Liver (tissue), 9 donors: Measurements from ENCODE around the gene CFAP221. TPM values are rescaled to one million over a fixed set of nuclear protein-coding genes. Genes with fewer than 3 reads are reported as not detected.

Experiments used
- DNase-seq: peaks from one replicate; pipeline ENCODE4 v3.0.0-alpha.2; 2017; ENCODE audit warnings: low spot score
- H3K27ac ChIP-seq, 2 donors: one replicate each; pipeline ENCODE4 v1.7.0; 2013; ENCODE audit warnings: inconsistent platforms in 2 of 2, low read length in 2 of 2, control low read depth in 1 of 2, low read depth in 1 of 2, mild to moderate bottlenecking in 1 of 2
- H3K27me3 ChIP-seq, 4 donors: one replicate each; pipeline versions ENCODE4 v1.6.1 to v1.7.0; 2013; ENCODE audit warnings: low read length in 3 of 4, inconsistent platforms in 1 of 4, mild to moderate bottlenecking in 1 of 4, moderate library complexity in 1 of 4; ENCODE audit not compliant: control insufficient read depth in 4 of 4, insufficient read depth in 4 of 4
- H3K36me3 ChIP-seq, 4 donors: one replicate each; pipeline versions ENCODE4 v1.6.1 to v1.7.0; 2013; ENCODE audit warnings: low read length in 3 of 4, mild to moderate bottlenecking in 3 of 4, low read depth in 1 of 4, moderate library complexity in 1 of 4; ENCODE audit not compliant: control insufficient read depth in 4 of 4, insufficient read depth in 3 of 4
- H3K4me1 ChIP-seq, 4 donors: one replicate each; pipeline versions ENCODE4 v1.6.1 to v1.7.0; 2013; ENCODE audit warnings: low read length in 3 of 4, mild to moderate bottlenecking in 3 of 4, moderate library complexity in 1 of 4; ENCODE audit not compliant: control insufficient read depth in 4 of 4, insufficient read depth in 4 of 4
- H3K4me3 ChIP-seq, 3 donors: one replicate each; pipeline versions ENCODE4 v1.6.1 to v1.7.0; 2013; ENCODE audit warnings: low read length in 3 of 3, control low read depth in 1 of 3, low read depth in 1 of 3, mild to moderate bottlenecking in 1 of 3
- H3K9ac ChIP-seq, 2 donors: one replicate each; pipeline ENCODE4 v1.7.0; 2013; ENCODE audit warnings: low read length in 2 of 2, mild to moderate bottlenecking in 2 of 2, moderate library complexity in 2 of 2, control low read depth in 1 of 2, low read depth in 1 of 2
- H3K9me3 ChIP-seq, 4 donors: one replicate each; pipeline versions ENCODE4 v1.6.1 to v1.7.0; 2013; ENCODE audit warnings: low read length in 3 of 4; ENCODE audit not compliant: control insufficient read depth in 4 of 4
- ATF3 ChIP-seq: IDR thresholded peaks from 2 replicates; pipeline ENCODE4 v1.6.1; 2016; ENCODE audit warnings: antibody characterized with exemption
- CTCF ChIP-seq: fragments of 150-350 bp; IDR thresholded peaks from 2 replicates; pipeline ENCODE4 v1.5.1; 2017; ENCODE audit warnings: improper control_type of control experiment, low read depth, low read length; ENCODE audit not compliant: missing input control
- FOXA2 ChIP-seq: IDR thresholded peaks from 2 replicates; pipeline ENCODE4 v1.6.1; 2016; ENCODE audit warnings: antibody characterized with exemption
- GABPA ChIP-seq, 2 donors: IDR thresholded peaks in 1 of 2; conservative IDR thresholded peaks in 1 of 2; 2 replicates each; pipeline ENCODE4 v1.6.1; 2016; ENCODE audit warnings: antibody characterized with exemption in 2 of 2, mild to moderate bottlenecking in 1 of 2, moderate library complexity in 1 of 2
- HNF4A ChIP-seq, 2 donors: conservative IDR thresholded peaks; 2 replicates each; pipeline ENCODE4 v1.6.1; 2016; ENCODE audit warnings: antibody characterized with exemption in 2 of 2, mild to moderate bottlenecking in 2 of 2
- JUND ChIP-seq, 2 donors: IDR thresholded peaks; 2 replicates each; pipeline ENCODE4 v1.6.1; 2016; ENCODE audit warnings: antibody characterized with exemption in 2 of 2
- NR2F2 ChIP-seq: IDR thresholded peaks from 2 replicates; pipeline ENCODE4 v1.6.1; 2016; ENCODE audit warnings: antibody characterized with exemption
- RXRA ChIP-seq, 2 donors: IDR thresholded peaks; 2 replicates each; pipeline ENCODE4 v1.6.1; 2017 to 2018; ENCODE audit warnings: antibody characterized with exemption in 2 of 2, mild to moderate bottlenecking in 1 of 2
- TAF1 ChIP-seq: conservative IDR thresholded peaks from 2 replicates; pipeline ENCODE4 v1.6.1; 2016; ENCODE audit warnings: antibody characterized with exemption, mild to moderate bottlenecking
- YY1 ChIP-seq: IDR thresholded peaks from 2 replicates; pipeline ENCODE4 v1.6.1; 2016; ENCODE audit warnings: antibody characterized with exemption, mild to moderate bottlenecking
- WGBS: extraction: QIAGEN DNeasy Blood & Tissue Kit; methylation state at CpG from one replicate; pipeline ENCODE4 v1.1.7; 2013; 5-methylcytosine and 5-hydroxymethylcytosine counted together
- polyA plus RNA-seq, 2 donors: library from polyadenylated mRNA; stranded (reverse) in 1 of 2; unstranded in 1 of 2; fragments of 200-250 nt in 1 of 2; fragments of >200 nt in 1 of 2; fragmentation: Nextera tagmentation in 1 of 2; extraction: Ambion mirVana in 1 of 2; gene quantifications; one replicate each; pipeline versions ENCODE4 v1.2.1 to v1.2.3, GENCODE V29; 2013 to 2015
- total RNA-seq, 2 donors: library from RNA; depleted of rRNA; stranded (reverse); fragments of >200 nt; gene quantifications; one replicate each; pipeline ENCODE4 v1.2.3, GENCODE V29; 2014
- TF ChIP-seq, protein P1 (sequence below): IDR thresholded peaks from 2 replicates; pipeline ENCODE4 v1.6.1; 2016; ENCODE audit warnings: antibody characterized with exemption, mild to moderate bottlenecking
- TF ChIP-seq, protein P2 (sequence below): IDR thresholded peaks from 2 replicates; pipeline ENCODE4 v1.6.1; 2016; ENCODE audit warnings: antibody characterized with exemption
- donor health status: healthy.
- donor health status: healthy.
- donor health status: healthy.
- donor health status: healthy.
- donor health status: healthy.

The CFAP221 gene
- total and polyA plus RNA-seq, 4 donors, result 0.23 to 3.1 (median 1.2) TPM

- H3K9me3 ChIP-seq, result no peaks in the 10 kb centered on the region
- no peak overlapping the region for H3K9ac ChIP-seq
- H3K27ac ChIP-seq, result no peak overlapping the region
- peaks cover 3 to 28% (median 19%) of the 10 kb centered on the region in 4 donors for H3K36me3 ChIP-seq
- no peaks in the 10 kb centered on the region for H3K27me3 ChIP-seq
- H3K4me3 ChIP-seq, result no peak overlapping the region
- TF ChIP-seq, protein P1, sequence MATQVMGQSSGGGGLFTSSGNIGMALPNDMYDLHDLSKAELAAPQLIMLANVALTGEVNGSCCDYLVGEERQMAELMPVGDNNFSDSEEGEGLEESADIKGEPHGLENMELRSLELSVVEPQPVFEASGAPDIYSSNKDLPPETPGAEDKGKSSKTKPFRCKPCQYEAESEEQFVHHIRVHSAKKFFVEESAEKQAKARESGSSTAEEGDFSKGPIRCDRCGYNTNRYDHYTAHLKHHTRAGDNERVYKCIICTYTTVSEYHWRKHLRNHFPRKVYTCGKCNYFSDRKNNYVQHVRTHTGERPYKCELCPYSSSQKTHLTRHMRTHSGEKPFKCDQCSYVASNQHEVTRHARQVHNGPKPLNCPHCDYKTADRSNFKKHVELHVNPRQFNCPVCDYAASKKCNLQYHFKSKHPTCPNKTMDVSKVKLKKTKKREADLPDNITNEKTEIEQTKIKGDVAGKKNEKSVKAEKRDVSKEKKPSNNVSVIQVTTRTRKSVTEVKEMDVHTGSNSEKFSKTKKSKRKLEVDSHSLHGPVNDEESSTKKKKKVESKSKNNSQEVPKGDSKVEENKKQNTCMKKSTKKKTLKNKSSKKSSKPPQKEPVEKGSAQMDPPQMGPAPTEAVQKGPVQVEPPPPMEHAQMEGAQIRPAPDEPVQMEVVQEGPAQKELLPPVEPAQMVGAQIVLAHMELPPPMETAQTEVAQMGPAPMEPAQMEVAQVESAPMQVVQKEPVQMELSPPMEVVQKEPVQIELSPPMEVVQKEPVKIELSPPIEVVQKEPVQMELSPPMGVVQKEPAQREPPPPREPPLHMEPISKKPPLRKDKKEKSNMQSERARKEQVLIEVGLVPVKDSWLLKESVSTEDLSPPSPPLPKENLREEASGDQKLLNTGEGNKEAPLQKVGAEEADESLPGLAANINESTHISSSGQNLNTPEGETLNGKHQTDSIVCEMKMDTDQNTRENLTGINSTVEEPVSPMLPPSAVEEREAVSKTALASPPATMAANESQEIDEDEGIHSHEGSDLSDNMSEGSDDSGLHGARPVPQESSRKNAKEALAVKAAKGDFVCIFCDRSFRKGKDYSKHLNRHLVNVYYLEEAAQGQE, result no peak
- TF ChIP-seq CTCF (no peak), TAF1 (no peak), RXRA (IDR thresholded peaks at IDR 0.05) (no peak), NR2F2 (no peak), JUND (IDR thresholded peaks at IDR 0.05) (no peak), ATF3 (no peak)
- WGBS, result 94% methylated on average over 3 of the region's 3 CpGs
- H3K4me1 ChIP-seq, result peaks cover 3 to 14% (median 6%) of the 10 kb centered on the region in 4 donors
- no peak for DNase-seq
Observed at GRCh38 chr2:119684518-119684917, 140.3 kb downstream of the CFAP221 start.

GRCh38 chr2:119688616-119689015, 144.4 kb downstream of the CFAP221 start:
- 97% methylated on average over 12 of the region's 12 CpGs for WGBS
- Histone ChIP-seq H3K4me3 (no peak overlapping the region), H3K27ac (no peak overlapping the region), H3K36me3 (peaks cover 0 to 27% (median 15%) of the 10 kb centered on the region in 4 donors), H3K9me3 (no peaks in the 10 kb centered on the region), H3K9ac (no peak overlapping the region), H3K4me1 (no peaks in the 10 kb centered on the region), H3K27me3 (no peaks in the 10 kb centered on the region)
- TF ChIP-seq, protein P2, sequence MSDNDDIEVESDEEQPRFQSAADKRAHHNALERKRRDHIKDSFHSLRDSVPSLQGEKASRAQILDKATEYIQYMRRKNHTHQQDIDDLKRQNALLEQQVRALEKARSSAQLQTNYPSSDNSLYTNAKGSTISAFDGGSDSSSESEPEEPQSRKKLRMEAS, result no peak
- DNase-seq, result no peak

DNA sequence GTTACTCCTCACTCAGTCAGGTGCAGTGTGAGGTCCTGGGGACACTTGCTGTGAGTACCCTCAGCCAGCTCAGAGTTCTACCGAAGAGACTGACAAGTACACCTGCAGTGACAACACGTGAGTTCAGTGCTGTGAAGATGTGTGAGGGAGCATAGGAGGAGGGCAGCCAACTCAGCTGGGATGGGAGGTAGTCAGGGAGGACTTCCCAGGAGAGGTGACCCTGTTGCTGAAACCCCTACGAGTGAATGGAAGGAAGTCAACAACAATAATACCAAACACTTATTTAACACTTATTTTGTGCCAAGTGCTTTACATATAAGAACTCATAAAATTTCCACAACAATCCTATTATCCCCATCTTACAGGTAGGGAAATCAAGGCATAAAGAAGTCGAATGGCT, 145.0 kb downstream of the CFAP221 start:
- Histone ChIP-seq H3K36me3 (peaks cover 0 to 27% (median 15%) of the 10 kb centered on the region in 4 donors), H3K4me3 (no peak overlapping the region), H3K27ac (no peak overlapping the region), H3K9me3 (no peaks in the 10 kb centered on the region), H3K9ac (no peak overlapping the region), H3K27me3 (no peaks in the 10 kb centered on the region), H3K4me1 (peaks cover 0 to under 1% (median 0%) of the 10 kb centered on the region in 4 donors)
- DNase-seq, result no peak
- TF ChIP-seq HNF4A (conservative IDR thresholded peaks at IDR 0.05) (no peak), GABPA (IDR thresholded peaks at IDR 0.05 in 1 of 2, conservative IDR thresholded peaks at IDR 0.05 in 1 of 2) (no peak), FOXA2 (no peak), CTCF (no peak), ATF3 (no peak), YY1 (no peak), TAF1 (no peak), NR2F2 (no peak)
- TF ChIP-seq, protein P1, result no peak
- whole genome bisulfite sequencing, result 94% methylated on average over 4 of the region's 4 CpGs
